ENCODE measurements around the gene C1orf159. TPM values are rescaled to one million over a fixed set of nuclear protein-coding genes. Genes with fewer than 3 reads are reported as not detected.
A peak's percentile ranks its signal among the peaks of the same experiment; 100 is the strongest.

The C1orf159 gene
- total RNA-seq, 1 donor from 2014 or later, result 9.2 TPM

- Mint-ChIP-seq H3K4me1 (ENCODE audit: low read depth) (peaks cover 10% of the 10 kb centered on the region), H3K27me3 (ENCODE audit: low read depth) (no peaks in the 10 kb centered on the region), H3K27ac (ENCODE audit: unreplicated experiment) (no peak overlapping the region), H3K36me3 (ENCODE audit: low read depth) (peaks cover 3% of the 10 kb centered on the region), H3K4me3 (ENCODE audit: unreplicated experiment) (peak overlapping the region; percentile 77), H3K9me3 (ENCODE audit: low read depth) (peaks cover 3% of the 10 kb centered on the region)
- TF ChIP-seq CTCF (IDR thresholded peaks at IDR 0.05), result no peak
- DNase-seq (ENCODE audit: low spot score), result peak; percentile 41
These were observed 1.5 kb downstream of the C1orf159 start for GRCh38 chr1:1114431-1114830.

GRCh38 chr1:1112237-1112985 lies 3.5 kb downstream of the C1orf159 start:
- Mint-ChIP-seq H3K4me3 (ENCODE audit: unreplicated experiment) (no peak overlapping the region), H3K4me1 (ENCODE audit: low read depth) (peaks cover 10% of the 10 kb centered on the region), H3K27me3 (ENCODE audit: low read depth) (no peaks in the 10 kb centered on the region), H3K27ac (ENCODE audit: unreplicated experiment) (no peak overlapping the region), H3K36me3 (ENCODE audit: low read depth) (peaks cover 2% of the 10 kb centered on the region), H3K9me3 (ENCODE audit: low read depth) (peaks cover 3% of the 10 kb centered on the region)
- peak; percentile 64 for DNase-seq (ENCODE audit: low spot score)
- TF ChIP-seq CTCF (IDR thresholded peaks at IDR 0.05), result no peak

GRCh38 chr1:1111516-1112236 lies 4.2 kb downstream of the C1orf159 start:
- TF ChIP-seq CTCF (IDR thresholded peaks at IDR 0.05), result no peak
- peaks cover 10% of the 10 kb centered on the region for H3K4me1 Mint-ChIP-seq (ENCODE audit: low read depth)
- no peak overlapping the region for H3K4me3 Mint-ChIP-seq (ENCODE audit: unreplicated experiment)
- no peaks in the 10 kb centered on the region for H3K27me3 Mint-ChIP-seq (ENCODE audit: low read depth)
- H3K9me3 Mint-ChIP-seq (ENCODE audit: low read depth), result peaks cover 3% of the 10 kb centered on the region
- no peak overlapping the region for H3K27ac Mint-ChIP-seq (ENCODE audit: unreplicated experiment)
- peaks cover 2% of the 10 kb centered on the region for H3K36me3 Mint-ChIP-seq (ENCODE audit: low read depth)
- peak; percentile 75 for DNase-seq (ENCODE audit: low spot score)

DNA sequence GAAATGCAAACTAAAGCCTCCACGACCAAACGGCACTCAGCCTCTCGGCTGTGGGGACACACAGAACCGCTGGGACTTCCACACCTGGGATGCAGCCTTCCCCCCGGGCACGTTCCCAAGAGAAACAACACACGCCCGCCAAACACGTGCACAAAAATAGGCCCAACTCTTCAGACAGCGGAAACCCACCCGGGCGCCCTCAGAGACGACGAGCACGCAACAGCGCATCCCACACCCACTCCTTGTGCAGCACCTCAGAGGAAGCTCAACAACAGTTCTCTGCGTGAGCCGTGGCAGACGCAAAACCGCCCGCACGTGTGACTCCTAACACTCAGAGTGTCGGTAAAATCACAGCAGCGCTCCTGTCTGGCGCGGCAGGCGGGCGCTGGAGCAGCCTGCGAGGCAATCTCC lies 5.3 kb downstream of the C1orf159 start:
- Mint-ChIP-seq H3K4me3 (ENCODE audit: unreplicated experiment) (no peak overlapping the region), H3K36me3 (ENCODE audit: low read depth) (peaks cover 2% of the 10 kb centered on the region), H3K27ac (ENCODE audit: unreplicated experiment) (no peak overlapping the region), H3K27me3 (ENCODE audit: low read depth) (no peaks in the 10 kb centered on the region), H3K4me1 (ENCODE audit: low read depth) (peaks cover 10% of the 10 kb centered on the region), H3K9me3 (ENCODE audit: low read depth) (peaks cover 3% of the 10 kb centered on the region)
- no peak for TF ChIP-seq CTCF (IDR thresholded peaks at IDR 0.05)
- DNase-seq (ENCODE audit: low spot score), result peak; percentile 54

- peaks cover 5% of the 10 kb centered on the region for H3K4me1 Mint-ChIP-seq (ENCODE audit: low read depth)
- DNase-seq (ENCODE audit: low spot score), result peak; percentile 63
- H3K27me3 Mint-ChIP-seq (ENCODE audit: low read depth), result no peaks in the 10 kb centered on the region
- TF ChIP-seq CTCF (IDR thresholded peaks at IDR 0.05), result no peak
- no peak overlapping the region for H3K27ac Mint-ChIP-seq (ENCODE audit: unreplicated experiment)
- peaks cover 2% of the 10 kb centered on the region for H3K36me3 Mint-ChIP-seq (ENCODE audit: low read depth)
- peaks cover 3% of the 10 kb centered on the region for H3K9me3 Mint-ChIP-seq (ENCODE audit: low read depth)
- no peak overlapping the region for H3K4me3 Mint-ChIP-seq (ENCODE audit: unreplicated experiment)
These were observed 6.1 kb downstream of the C1orf159 start for GRCh38 chr1:1109743-1110142.
